GM21367 (cell line): ENCODE data around the gene SLC6A18.

ENCODE experiments used
- ATAC-seq: cut with Tn5 transposase; IDR thresholded peaks from one replicate; pipeline ENCODE4 v1.9.1; 2021; ENCODE audit not compliant: unreplicated experiment

SLC6A18 gene

GRCh38 chr5:1214163-1214935 is 10.8 kb upstream of the SLC6A18 start:
- no peak for ATAC-seq

GRCh38 chr5:1214936-1215220 is 10.3 kb upstream of the SLC6A18 start:
- ATAC-seq: no peak

GRCh38 chr5:1215320-1216096 is 9.7 kb upstream of the SLC6A18 start:
- ATAC-seq: no peak

GRCh38 chr5:1216211-1216917 is 8.8 kb upstream of the SLC6A18 start:
- ATAC-seq: no peak

- no peak for ATAC-seq
These were observed 8.3 kb upstream of the SLC6A18 start for GRCh38 chr5:1216918-1217295.

GRCh38 chr5:1217596-1218206 is 7.5 kb upstream of the SLC6A18 start:
- ATAC-seq: no peak

GRCh38 chr5:1218351-1219080 is 6.7 kb upstream of the SLC6A18 start:
- ATAC-seq: no peak

GRCh38 chr5:1219098-1219767 is 5.9 kb upstream of the SLC6A18 start:
- no peak for ATAC-seq

GRCh38 chr5:1219768-1220100 is 5.4 kb upstream of the SLC6A18 start:
- no peak for ATAC-seq

GRCh38 chr5:1220351-1220750 is 4.8 kb upstream of the SLC6A18 start:
- no peak for ATAC-seq

- ATAC-seq: no peak
These were observed 4.3 kb upstream of the SLC6A18 start for GRCh38 chr5:1220831-1221230.

- no peak for ATAC-seq
These were observed 3.5 kb upstream of the SLC6A18 start for GRCh38 chr5:1221721-1222120.

GRCh38 chr5:1222147-1222546 is 3.0 kb upstream of the SLC6A18 start:
- ATAC-seq: no peak

GRCh38 chr5:1222621-1223277 is 2.4 kb upstream of the SLC6A18 start:
- ATAC-seq: no peak

- ATAC-seq: no peak
These were observed 1.9 kb upstream of the SLC6A18 start for GRCh38 chr5:1223278-1223670.

- ATAC-seq: no peak
These were observed 550 bp upstream of the SLC6A18 start for GRCh38 chr5:1224631-1225030.

GRCh38 chr5:1226231-1226630 is 1.1 kb downstream of the SLC6A18 start:
- no peak for ATAC-seq

GRCh38 chr5:1226839-1227581 is 1.8 kb downstream of the SLC6A18 start:
- ATAC-seq: no peak

- ATAC-seq: no peak
These were observed 2.5 kb downstream of the SLC6A18 start for GRCh38 chr5:1227667-1228066.
